NCI-H1694 treated with DMSO at 0.1 percent for 48 hours (cell line): ENCODE measurements around the gene THEMIS.
"Not testable (repeated sequence)": the region's sequence is repeated elsewhere in the genome, so short reads cannot be mapped to it uniquely, and the experiment has no call there.

Experiments
- DNase-seq: peaks from one replicate; lab custom pipeline; 2025; lab: John Stamatoyannopoulos, UW

The THEMIS gene, protein sequence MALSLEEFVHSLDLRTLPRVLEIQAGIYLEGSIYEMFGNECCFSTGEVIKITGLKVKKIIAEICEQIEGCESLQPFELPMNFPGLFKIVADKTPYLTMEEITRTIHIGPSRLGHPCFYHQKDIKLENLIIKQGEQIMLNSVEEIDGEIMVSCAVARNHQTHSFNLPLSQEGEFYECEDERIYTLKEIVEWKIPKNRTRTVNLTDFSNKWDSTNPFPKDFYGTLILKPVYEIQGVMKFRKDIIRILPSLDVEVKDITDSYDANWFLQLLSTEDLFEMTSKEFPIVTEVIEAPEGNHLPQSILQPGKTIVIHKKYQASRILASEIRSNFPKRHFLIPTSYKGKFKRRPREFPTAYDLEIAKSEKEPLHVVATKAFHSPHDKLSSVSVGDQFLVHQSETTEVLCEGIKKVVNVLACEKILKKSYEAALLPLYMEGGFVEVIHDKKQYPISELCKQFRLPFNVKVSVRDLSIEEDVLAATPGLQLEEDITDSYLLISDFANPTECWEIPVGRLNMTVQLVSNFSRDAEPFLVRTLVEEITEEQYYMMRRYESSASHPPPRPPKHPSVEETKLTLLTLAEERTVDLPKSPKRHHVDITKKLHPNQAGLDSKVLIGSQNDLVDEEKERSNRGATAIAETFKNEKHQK

DNA sequence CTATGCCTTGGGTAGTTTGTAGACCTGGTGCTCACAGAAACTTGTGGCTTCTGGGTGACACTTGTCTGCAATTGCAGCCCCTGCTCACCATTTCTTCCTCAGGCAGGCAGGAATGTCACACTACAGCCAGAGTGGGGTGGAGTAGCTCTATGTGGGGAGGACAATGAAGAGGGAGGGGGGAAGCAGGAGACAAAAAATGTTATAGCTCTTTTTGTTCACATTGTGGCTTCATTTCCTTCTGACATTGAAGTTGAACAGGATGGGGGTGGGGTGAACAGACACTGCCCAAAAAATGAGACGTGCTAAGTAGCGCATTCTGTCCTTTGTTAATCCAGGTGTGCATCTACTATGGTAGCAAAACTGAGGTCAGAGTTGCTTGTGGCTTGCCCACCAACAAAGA lies at the start of gene THEMIS:
TSS of gene THEMIS (minus strand) at position 124 of the 400 bp plus-strand sequence. CDS start 126 bp downstream, outside the sequence.
- DNase-seq = no peak

DNA sequence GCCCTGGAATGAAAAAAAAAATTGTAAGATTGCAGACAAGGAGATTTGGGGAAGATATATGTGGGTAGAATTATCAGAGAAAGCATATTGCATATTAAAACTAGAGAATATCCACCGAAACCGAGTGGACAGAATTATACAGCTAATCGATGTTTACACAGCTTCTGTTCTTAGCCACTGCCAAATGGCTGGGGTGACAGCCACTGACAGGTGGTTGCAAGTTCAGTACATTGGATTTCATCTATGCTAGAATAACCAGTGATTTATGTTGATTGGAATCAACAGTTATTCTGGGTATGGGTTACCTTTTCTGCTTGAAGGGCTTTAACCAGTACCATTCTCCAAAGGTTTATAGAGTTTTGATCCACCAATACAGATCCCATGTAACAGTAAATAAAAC lies 48.4 kb upstream of the THEMIS start:
- no peak for DNase-seq

DNA sequence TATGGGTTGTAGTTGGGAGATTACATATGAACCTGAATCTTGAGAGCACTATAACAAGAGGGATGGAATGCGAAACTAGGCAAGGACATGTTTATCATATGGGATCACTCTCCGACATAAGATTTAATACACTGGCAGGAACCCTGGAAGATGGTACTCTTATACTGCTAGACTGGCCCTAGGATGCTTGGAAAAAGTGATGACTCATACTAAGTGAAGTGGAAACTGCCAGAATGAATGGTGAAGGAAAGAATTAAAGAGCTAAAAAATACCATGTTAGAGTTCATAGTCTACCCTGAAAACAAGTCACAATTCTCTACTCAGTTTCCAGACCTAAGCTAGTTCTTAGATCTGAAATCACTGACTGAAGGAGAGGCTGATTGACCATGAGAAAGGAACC lies 45.5 kb upstream of the THEMIS start:
- DNase-seq = no peak

DNA sequence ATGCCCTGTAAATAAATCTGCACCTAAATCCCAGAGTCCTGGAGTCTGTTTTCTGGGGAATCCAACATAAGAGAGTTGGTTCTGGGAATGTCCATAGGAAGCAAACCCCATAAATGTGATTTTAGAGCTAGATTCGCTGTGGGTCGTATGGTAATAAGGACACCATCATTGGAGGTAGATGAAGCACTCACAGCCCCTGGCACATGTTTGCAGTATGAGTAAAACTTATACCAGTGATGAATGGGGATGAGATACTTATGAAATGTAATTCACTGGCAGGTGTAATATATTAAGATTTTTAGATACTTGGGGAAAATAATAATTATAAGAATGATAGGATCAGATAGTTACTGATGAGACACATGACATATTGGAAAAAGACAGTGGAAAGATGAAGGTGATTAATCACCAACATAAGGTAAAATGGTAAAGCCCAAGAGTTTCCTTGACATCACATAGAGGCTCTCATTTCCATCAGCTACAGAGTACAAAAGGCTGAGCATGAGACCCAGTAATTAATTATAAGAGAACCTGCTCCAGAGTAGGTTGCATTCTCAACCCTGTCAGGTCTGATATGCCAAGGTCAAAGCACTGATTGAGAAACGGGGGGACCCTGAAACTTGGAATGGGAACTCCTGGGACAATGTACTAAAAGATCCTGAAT lies 44.7 kb upstream of the THEMIS start:
- no peak for DNase-seq

DNA sequence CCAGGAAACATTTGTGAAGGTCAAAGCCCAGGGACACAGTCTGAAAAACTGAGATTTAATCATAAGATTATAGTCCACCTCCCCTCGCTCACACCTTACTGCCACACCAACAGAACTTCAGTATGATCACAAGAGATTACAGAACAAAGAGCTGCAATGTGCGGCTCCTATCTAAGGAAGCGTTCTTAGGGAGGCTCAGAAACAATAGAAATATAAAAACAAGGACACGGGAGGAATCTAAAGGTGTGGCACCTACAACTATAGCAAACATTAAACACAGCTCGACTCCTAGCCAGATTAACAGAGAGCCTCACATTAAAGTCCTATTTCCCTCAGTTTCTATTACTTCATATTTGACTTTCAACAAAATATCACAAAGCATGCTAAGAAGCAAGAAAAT lies 40.4 kb upstream of the THEMIS start:
- no peak for DNase-seq

DNA sequence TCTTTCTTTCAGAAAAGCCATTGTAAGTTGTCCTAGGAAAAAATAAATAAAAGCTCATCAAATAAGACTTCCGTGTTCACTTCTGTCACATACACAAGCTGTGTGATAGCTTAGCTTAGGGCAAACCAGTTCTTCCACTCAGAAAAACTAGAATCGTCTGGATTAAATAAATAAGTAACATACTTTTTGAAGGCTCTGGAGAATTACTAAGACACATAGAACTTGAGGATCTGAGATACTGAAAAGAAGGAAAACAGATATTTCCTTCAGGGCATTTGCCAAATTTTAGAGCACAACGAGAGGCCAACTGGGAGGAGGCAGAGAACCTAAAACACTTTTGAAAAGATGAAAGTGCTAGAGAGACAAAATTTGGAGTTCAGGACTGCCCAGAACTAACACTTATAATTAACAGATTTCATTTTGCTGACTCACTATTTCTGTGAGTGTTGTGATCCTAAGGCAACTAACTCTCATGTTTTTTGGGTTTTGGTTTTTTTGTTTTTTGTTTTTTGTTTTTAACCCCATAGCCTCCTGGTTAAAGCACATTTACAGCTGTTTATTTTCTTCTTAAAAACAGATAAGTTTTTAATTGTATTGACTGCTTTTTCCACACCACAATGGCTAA lies 38.7 kb upstream of the THEMIS start:
- no peak for DNase-seq

DNA sequence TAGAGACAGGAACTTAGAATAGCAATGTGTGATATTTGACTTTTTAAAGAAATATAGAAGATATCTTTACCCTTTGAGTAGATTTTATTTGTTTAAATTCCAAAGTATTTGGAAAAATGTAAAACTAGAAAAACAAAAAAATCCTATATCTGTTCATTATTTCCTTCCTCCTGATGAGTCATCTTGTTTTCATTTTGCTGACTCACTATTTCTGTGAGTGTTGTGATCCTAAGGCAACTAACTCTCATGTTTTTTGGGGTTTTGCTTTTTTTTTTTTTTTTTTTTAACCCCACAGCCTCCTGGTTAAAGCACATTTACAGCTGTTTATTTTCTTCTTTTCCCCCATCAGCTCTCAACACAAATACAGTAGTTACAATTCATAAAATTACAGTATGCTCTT lies 37.8 kb upstream of the THEMIS start:
- DNase-seq = no peak

DNA sequence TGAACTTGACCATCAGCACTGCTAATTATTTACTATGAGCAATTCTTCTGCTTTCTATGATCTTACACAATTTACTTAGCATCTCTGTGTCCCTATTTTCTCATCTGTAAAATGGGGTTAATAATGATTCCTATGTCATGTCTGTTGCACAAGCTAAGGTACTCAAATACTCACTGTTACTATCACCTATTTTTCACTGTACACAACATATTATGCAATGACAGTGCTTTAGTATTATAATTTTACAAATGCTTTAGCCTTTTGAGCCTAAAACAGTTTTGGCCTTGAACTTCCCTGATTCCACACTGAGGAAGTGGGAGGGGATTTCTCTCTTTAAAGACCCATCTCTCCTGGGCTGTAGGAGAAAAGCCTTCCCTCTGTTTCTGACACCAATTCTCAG lies 36.9 kb upstream of the THEMIS start:
- DNase-seq = no peak

DNA sequence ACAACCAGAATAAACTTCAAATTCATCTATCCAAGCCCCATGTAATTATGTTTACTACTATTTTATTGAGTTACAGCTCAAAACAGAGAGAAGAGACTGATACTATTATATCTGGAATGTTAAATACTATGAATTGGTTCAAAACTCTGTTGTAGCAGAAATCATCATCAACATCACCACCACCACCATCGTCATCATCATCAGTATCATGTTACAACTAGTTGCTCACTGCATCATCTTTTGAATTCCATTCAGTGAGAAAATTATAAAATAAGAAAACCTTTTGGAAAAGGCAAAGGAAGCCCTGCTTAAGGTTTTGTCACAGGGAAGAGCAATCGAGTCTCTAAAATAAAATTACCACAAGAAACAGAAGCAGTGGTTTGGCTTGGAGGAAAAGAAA lies 36.2 kb upstream of the THEMIS start:
- DNase-seq = no peak

DNA sequence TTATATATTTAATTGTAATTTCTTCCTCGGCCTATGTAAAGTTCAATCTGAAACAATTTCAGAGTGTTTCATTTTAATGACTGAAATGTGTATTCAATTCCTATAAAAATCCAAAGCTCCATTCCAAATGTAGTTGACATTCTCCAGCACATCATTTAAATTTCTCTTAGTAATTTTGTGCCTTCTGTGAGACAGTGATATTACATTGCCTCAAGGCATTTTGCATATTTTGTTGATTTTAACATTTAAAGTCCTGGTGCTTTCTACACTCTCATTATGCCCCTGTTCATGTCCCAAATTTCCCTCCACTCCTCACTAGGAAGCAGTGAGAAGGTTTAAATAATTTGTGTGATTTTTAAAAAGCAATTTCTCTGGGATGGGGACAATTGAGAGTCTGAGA lies 34.1 kb upstream of the THEMIS start:
- DNase-seq = no peak

DNA sequence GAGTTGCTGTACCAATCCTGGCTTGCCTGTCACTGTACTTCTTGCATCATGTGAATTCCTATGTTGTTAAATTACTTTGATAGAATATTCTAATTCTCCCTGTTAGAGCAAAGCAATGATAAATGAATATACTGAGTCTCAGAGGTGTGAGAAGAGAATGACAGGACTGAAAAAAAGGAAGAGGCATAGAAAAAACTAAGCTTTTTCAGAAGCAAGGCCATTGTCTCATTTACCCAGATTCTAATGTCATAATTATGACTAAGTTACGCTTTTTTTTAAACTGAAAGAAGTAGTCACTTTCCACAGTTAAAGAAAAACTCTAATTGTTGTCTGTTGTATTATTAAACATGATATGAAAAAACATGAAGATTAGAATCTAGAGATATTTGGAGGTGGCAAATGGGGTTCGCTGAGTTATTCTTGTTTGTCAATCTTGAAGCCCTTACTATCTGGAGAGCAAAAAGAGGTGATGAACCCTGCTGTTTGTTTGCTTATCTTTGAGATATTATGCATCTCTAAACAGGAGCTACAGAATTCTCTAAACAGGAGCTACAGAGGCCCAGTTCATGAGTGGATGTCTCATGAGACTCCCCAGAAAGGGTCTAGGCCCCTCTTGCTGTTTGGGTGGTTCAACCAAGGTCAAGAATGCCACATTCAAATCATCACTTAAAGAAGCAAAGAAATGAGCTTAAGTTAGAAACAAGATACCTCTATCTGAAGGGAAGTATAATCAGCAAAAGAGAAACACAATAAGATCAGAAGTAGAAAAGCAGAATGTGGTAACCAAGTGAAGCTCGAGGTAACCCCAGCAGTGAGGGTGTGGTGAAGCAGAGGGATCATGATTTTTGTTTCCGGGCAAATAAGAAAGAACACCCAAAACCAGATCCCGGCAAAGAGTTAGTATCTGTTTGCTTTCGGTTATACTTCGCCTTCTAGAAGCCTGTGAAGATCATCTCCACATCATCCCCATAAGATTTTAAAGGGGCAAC lies 33.3 kb upstream of the THEMIS start:
- DNase-seq = no peak

DNA sequence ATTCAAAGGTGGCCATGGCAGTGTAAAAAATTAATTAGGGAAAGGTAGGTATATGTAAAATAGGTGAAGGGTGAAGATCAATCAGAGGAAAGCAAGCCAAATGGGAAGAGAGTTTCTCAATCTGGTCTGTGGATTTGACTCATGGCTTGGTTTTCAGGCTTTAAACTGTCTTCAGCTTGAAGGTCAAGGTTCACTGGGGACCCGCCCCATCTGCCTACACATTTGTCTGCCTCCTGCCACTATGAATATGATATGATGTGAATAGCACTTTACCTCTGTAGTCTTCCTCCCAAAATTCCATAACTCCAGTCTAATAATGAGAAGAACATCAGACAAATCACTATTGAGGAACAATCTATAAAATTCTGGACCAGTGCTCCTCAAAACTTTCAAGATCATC lies 32.3 kb upstream of the THEMIS start:
- no peak for DNase-seq

DNA sequence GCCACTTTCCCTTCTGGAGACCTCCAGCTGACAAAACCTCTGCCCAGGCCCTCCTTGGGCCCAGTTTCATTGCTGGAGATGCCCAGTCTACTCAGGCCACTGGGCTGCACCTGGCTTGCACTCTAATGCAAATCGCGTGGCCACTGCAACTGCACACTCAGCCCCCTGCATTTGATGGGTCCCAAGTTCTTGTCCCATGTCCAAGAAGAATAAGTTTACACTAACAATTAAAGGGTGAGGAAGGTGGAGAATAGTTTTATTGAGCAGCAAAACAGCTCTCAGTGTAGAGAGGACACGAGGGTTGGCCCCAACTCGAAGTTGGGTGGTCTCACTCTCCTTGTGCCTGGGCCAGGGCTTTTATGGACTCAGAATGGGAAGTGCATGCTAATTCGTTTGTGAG lies 31.9 kb upstream of the THEMIS start:
- no peak for DNase-seq

DNA sequence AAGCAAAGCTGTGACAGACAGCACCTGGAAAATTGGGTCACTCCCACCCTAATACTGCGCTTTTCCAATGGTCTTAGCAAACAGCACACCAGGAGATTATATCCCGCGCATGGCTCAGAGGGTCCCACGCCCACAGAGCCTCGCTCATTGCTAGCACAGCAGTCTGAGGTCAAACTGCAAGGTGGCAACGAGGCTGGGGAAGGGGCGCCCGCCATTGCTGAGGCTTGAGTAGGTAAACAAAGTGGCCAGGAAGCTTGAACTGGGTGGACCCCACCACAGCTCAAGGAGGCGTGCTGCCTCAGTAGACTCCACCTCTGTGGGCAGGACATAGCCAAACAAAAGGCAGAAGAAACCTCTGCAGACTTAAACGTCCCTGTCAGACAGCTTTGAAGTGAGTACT lies 25.6 kb upstream of the THEMIS start:
- not testable (repeated sequence) for DNase-seq

DNA sequence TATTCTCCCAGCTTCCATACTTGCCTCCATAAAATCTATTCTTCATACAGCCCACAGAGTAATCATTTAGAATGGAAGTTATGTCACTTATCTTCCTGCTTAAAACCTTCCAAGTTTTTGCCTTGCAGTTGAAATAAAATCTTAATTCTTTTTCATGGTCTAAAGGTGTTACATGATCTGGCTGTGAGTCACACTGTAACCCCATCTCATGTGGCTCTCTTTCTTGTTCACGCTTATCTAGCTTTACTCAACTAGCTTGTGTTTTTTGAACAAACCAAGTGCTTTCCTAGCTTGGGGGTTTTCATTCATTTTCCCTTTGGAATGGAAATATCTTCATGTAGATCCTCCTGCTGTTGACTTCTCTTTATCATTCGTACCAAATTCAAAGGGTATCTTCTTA lies 23.6 kb upstream of the THEMIS start:
- DNase-seq = no peak

DNA sequence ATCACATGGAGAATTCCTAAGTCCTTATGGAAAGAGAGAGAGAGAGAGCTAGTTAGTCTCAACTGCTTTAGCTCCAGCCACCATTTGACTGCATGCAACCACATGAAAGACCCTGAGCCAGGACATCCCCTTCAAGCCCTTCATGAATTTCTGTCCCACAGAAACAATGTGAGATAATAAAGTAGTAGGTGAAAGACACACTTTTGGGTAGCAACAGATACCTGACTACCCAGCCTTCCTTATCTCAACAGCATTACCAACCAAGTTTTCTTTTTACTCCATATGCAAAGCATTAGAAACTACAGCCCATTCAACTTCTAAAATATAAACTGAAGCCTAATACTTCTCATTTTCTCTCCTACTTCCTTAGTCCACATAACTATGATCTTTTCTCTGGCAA lies 23.2 kb upstream of the THEMIS start:
- DNase-seq = no peak

DNA sequence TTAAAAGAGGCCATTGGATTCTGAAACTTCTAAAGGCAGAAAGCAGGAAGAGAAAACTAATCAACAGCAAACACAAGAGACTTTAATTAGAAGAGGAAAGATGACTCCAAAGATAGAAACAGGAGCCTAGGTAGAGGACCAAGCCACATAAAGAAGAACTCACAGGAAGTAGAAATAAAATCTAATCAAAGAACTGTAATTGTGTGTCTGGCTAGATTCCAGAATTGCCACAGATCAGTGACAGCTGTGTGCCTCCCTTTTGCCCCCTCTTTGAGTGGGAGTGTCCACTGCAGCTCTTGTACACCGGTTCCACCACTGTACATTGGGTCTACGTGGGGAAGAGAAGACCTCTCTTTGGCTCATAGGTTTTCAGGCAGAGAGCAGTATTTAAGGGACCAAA lies 22.3 kb upstream of the THEMIS start:
- DNase-seq = no peak

DNA sequence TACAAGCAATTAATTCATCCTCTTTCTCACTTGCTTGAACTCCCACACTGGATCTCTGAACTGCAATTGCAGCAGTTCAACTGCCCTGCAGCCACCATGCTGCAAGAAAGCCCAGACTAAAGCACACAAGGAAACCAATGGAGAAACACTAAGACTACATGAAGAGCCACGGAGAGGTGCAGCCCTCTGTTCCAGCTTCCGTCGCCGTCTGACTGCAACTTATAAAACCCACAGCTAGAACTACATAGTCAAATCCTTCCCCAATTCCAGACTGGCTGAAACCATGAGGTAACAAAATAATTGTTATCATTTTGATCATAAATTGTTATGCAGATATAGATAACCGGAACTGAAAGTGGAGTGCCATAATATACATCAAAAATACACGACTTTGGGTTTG lies 21.1 kb upstream of the THEMIS start:
- DNase-seq = no peak

DNA sequence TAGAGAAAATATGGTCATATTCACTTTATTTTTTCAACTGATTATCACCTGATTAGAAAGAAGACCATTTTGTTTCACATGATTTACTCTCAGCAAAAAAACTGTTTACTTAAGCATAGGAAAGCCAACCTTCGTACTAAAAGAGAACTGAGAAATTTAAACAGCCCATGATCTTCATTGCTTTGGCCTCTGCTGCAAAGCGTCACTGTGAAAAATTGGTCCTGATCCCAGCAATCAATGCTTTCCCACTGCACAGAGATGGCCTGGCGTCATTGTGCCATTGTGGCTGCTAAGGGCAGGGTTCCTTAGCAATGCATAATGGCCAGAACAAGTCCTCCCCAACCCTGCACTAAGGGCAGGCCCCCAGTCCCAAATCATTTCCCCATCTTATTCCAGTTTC lies 19.9 kb upstream of the THEMIS start:
- DNase-seq = no peak

DNA sequence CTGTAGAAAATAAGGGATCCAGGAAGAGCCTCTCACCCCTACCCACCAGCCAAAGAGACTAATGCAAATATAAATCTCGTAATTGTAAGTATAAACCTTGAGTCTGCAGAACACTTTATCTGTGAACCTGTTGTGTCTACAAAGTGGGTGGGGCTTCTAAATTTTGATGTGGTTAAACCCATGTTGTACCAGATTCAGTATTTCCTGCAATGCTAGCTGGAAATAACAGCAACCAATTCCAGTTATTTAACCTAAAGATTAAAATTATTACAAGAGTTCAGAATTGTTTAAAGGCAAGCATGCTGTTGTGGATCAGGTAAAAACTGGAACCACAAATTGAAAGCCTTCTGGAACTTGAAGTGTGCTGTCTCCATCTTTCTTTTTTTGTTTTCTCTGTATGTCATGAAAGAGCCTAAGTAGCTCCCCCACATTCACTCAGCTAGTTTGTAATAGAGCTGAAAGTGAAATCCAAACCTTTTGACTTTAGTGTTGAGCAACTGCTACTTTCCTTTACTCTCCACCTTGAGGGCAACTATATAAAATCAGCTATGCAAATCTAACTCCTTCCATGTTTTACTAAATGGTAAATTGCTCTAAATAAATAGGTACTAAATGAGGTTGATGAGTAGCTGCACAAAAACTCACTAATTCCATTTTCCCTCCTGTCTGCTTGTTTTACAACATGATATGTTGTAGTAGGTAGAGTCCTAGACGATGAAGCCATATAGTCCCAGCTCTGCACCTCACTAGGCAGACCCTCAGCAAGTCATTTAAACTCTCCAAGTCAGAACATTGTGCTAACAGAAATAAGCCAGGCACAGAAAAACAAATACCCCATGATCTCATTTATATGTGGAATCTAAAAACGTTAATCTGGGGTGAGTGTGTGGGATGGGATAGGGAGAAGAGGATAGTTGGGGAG lies 17.9 kb upstream of the THEMIS start:
- no peak for DNase-seq
